ENCODE data around the gene CASP7.

CASP7 gene

GRCh38 chr10:113679463-113680189 lies at the start of gene CASP7:
CASP7 (plus strand) TSS chr10:113679912; CDS start chr10:113697494, 17,582 bp downstream.
- peak within 1 kb of the TSS; percentile 99 for H3K4me3 ChIP-seq (ENCODE audit: control insufficient read depth, low read depth, low read length)
- no peak for DNase-seq (ENCODE audit: low read depth)
- TF ChIP-seq, protein P1, sequence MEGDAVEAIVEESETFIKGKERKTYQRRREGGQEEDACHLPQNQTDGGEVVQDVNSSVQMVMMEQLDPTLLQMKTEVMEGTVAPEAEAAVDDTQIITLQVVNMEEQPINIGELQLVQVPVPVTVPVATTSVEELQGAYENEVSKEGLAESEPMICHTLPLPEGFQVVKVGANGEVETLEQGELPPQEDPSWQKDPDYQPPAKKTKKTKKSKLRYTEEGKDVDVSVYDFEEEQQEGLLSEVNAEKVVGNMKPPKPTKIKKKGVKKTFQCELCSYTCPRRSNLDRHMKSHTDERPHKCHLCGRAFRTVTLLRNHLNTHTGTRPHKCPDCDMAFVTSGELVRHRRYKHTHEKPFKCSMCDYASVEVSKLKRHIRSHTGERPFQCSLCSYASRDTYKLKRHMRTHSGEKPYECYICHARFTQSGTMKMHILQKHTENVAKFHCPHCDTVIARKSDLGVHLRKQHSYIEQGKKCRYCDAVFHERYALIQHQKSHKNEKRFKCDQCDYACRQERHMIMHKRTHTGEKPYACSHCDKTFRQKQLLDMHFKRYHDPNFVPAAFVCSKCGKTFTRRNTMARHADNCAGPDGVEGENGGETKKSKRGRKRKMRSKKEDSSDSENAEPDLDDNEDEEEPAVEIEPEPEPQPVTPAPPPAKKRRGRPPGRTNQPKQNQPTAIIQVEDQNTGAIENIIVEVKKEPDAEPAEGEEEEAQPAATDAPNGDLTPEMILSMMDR (IDR thresholded peaks at IDR 0.05; ENCODE audit: control insufficient read depth, insufficient read depth, low read depth, low read length, missing control alignments): no peak

DNA sequence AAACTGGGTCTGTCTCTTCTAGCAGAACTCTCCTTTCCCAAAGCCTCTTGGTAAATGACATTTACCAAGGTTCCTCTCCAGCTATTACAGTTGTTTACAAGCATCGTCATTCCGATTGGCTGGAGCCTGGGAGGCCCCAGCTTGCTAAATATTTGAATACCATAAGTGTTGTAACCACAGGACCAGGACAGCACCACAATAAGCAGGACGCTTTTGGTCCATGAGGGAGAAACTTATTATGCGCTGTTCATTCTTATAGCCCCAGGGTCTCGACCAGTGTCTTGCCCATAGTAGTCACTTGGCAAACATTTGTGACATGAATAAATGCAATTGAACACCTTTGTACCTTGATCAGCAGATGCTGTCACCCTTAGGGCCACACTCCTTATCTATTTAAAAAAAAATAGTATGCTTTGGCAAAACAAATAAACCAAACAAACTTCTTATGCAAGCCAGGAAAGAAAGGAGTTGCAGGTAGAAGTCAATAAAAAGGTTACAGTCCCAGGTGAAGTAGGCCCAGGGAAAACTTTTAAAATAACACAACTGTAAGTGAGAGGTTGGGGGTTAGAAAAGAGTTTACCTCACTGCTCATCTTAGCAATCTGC lies 48.7 kb upstream of the CASP7 start:
- H3K4me3 ChIP-seq (ENCODE audit: control insufficient read depth, low read depth, low read length): no peak overlapping the region
- TF ChIP-seq, protein P1 (IDR thresholded peaks at IDR 0.05; ENCODE audit: control insufficient read depth, insufficient read depth, low read depth, low read length, missing control alignments): no peak
- no peak for DNase-seq (ENCODE audit: low read depth)

DNA sequence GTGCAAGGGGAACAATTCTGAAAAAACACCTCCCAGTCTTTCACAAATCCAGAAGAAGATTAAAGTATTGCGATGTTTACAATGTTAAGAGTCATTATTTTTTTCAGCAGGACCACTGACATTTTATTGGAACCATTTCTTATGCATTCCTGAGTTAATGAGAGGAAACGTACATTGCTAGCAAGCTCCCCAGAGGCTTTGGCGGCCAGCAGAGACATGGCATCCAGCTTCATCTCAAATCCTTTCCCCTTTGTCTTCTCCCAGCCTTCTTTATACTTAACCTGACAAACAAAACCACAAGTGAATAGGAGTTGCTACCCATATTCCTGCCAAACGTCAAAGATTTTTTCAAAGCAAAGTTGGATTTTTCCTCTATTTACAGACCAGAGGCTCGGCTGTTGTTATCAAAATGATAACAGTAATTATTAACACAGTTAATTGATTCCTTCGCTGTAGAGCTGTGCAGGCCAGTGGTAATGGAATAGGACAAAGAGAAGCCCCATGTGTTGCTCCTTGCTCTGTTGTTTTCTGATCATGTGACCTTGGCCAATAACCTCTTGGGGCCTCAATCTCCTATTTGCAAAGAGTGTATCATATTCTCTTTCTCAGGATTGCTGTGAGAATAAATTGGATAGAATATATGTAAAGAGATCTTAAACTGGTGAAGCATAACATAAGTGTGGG lies 47.9 kb upstream of the CASP7 start:
- no peak overlapping the region for H3K4me3 ChIP-seq (ENCODE audit: control insufficient read depth, low read depth, low read length)
- TF ChIP-seq, protein P1 (IDR thresholded peaks at IDR 0.05; ENCODE audit: control insufficient read depth, insufficient read depth, low read depth, low read length, missing control alignments): no peak
- no peak for DNase-seq (ENCODE audit: low read depth)

GRCh38 chr10:113639966-113640365 lies 39.7 kb upstream of the CASP7 start:
- no peak overlapping the region for H3K4me3 ChIP-seq (ENCODE audit: control insufficient read depth, low read depth, low read length)
- DNase-seq (ENCODE audit: low read depth): no peak
- TF ChIP-seq, protein P1 (IDR thresholded peaks at IDR 0.05; ENCODE audit: control insufficient read depth, insufficient read depth, low read depth, low read length, missing control alignments): no peak

- no peak overlapping the region for H3K4me3 ChIP-seq (ENCODE audit: control insufficient read depth, low read depth, low read length)
- TF ChIP-seq, protein P1 (IDR thresholded peaks at IDR 0.05; ENCODE audit: control insufficient read depth, insufficient read depth, low read depth, low read length, missing control alignments): no peak
- DNase-seq (ENCODE audit: low read depth): no peak
Measured at GRCh38 chr10:113641702-113642101, 38.0 kb upstream of the CASP7 start.

GRCh38 chr10:113643183-113643582 lies 36.5 kb upstream of the CASP7 start:
- TF ChIP-seq, protein P1 (IDR thresholded peaks at IDR 0.05; ENCODE audit: control insufficient read depth, insufficient read depth, low read depth, low read length, missing control alignments): no peak

More at GRCh38 chr10:113643183-113643582, 36.5 kb upstream of the CASP7 start:
- DNase-seq (ENCODE audit: low read depth): no peak
- no peak overlapping the region for H3K4me3 ChIP-seq (ENCODE audit: control insufficient read depth, low read depth, low read length)
